ENCODE results near the gene CHADL.

DNA sequence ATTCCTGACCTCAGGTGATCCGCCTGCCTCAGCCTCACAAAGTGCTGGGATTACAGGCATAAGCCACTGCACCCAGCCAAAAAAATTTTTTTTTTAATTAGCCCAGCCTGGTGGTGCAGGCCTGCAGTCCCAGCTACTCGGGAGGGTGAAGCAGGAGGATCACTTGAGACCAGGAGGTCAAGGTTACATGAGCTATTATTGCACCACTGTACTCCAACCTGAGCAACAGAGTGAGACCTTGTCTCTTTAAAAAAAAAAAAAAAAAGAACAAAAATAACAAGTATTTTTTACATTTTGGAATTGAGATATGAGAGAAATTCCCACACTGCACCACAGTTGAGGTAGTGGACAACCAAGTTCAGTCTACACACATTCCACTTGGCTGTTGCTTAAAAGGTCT, 49.3 kb downstream of the CHADL start:
- TF ChIP-seq, protein P1, sequence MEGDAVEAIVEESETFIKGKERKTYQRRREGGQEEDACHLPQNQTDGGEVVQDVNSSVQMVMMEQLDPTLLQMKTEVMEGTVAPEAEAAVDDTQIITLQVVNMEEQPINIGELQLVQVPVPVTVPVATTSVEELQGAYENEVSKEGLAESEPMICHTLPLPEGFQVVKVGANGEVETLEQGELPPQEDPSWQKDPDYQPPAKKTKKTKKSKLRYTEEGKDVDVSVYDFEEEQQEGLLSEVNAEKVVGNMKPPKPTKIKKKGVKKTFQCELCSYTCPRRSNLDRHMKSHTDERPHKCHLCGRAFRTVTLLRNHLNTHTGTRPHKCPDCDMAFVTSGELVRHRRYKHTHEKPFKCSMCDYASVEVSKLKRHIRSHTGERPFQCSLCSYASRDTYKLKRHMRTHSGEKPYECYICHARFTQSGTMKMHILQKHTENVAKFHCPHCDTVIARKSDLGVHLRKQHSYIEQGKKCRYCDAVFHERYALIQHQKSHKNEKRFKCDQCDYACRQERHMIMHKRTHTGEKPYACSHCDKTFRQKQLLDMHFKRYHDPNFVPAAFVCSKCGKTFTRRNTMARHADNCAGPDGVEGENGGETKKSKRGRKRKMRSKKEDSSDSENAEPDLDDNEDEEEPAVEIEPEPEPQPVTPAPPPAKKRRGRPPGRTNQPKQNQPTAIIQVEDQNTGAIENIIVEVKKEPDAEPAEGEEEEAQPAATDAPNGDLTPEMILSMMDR (conservative IDR thresholded peaks at IDR 0.05): no peak
- TF ChIP-seq ZFX (IDR thresholded peaks at IDR 0.05): no peak
